Sigmoid colon (tissue), 4 donors: ENCODE results near the gene SLAMF1.

Experiments used
- EP300 ChIP-seq, 4 donors: sonication (generic); formaldehyde crosslinking; IDR thresholded peaks; one replicate each; pipeline ENCODE4 v1.6.1; 2017; ENCODE audit warnings: antibody characterized with exemption in 4 of 4
- POLR2A ChIP-seq, 2 donors: fragments of 450-650 bp; IDR thresholded peaks; one replicate each; pipeline ENCODE4 v1.6.1; 2016; ENCODE audit warnings: antibody characterized with exemption in 2 of 2, mild to moderate bottlenecking in 2 of 2, moderate library complexity in 2 of 2
- POLR2AphosphoS5 ChIP-seq, 4 donors: sonication (generic); formaldehyde crosslinking; IDR thresholded peaks; one replicate each; pipeline ENCODE4 v1.6.1; 2017; ENCODE audit warnings: antibody characterized with exemption in 4 of 4
- TF ChIP-seq, protein P1 (sequence below), 4 experiments: fragments of 450-650 bp in 3 of 4; fragments of 200-600 bp in 1 of 4; IDR thresholded peaks; one replicate each; pipeline ENCODE4 v1.5.1; 2016 to 2019; ENCODE audit warnings: antibody characterized with exemption in 4 of 4, mild to moderate bottlenecking in 3 of 4, moderate library complexity in 2 of 4

DNA sequence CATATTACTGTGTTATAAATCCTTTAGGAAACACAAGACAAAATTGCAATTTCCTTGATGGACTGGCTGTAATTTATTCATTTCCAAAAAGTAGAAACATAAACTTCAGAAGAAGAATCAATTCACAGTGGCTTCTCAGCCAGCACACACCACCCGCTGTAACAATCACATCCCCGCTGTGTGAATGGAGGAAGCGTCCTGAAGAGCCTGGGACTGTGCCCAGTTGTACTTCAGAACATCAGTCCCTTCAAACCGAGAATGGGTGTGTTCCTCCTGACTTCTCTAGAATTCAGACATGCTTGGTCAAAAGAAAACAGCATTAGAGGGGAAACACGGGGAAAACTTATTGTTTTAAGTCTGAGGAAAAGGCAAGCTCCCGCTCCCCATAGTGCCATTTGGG, 38.8 kb downstream of the SLAMF1 start:
- TF ChIP-seq EP300 (IDR thresholded peaks at IDR 0.05) (no peak), POLR2A (IDR thresholded peaks at IDR 0.05) (no peak), POLR2AphosphoS5 (IDR thresholded peaks at IDR 0.05) (no peak)
- TF ChIP-seq, protein P1, sequence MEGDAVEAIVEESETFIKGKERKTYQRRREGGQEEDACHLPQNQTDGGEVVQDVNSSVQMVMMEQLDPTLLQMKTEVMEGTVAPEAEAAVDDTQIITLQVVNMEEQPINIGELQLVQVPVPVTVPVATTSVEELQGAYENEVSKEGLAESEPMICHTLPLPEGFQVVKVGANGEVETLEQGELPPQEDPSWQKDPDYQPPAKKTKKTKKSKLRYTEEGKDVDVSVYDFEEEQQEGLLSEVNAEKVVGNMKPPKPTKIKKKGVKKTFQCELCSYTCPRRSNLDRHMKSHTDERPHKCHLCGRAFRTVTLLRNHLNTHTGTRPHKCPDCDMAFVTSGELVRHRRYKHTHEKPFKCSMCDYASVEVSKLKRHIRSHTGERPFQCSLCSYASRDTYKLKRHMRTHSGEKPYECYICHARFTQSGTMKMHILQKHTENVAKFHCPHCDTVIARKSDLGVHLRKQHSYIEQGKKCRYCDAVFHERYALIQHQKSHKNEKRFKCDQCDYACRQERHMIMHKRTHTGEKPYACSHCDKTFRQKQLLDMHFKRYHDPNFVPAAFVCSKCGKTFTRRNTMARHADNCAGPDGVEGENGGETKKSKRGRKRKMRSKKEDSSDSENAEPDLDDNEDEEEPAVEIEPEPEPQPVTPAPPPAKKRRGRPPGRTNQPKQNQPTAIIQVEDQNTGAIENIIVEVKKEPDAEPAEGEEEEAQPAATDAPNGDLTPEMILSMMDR (IDR thresholded peaks at IDR 0.05): no peak
